GM18873 (cell line): Measurements from ENCODE around the gene PRMT9.

Source experiments
- ATAC-seq: cut with Tn5 transposase; IDR thresholded peaks from one replicate; pipeline ENCODE4 v1.9.1; 2021; ENCODE audit warnings: mild to moderate bottlenecking, moderate library complexity, moderate number of reproducible peaks; ENCODE audit not compliant: unreplicated experiment, low FRiP score

The PRMT9 gene

DNA sequence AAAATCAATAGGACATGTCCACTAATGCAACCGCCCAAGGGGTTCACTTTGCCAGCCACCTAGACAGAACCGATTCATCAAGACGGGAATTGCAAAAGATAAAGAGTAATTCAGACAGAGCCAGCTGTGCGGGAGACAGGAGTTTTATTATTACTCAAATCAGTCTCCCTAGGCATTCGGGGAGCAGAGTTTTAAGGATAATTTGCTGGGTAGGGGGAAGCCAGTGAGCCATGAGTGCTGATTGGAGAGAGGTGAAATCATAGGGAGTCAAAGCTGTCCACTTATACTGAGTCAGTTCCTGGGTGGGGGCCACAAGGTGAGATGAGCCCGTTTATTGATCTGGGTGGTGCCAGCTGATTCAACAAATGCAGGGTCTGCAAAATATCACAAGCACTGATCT lies 58.2 kb downstream of the PRMT9 start:
- no peak for ATAC-seq

- ATAC-seq: no peak
Measured at GRCh38 chr4:147620315-147620714, 63.6 kb downstream of the PRMT9 start.

GRCh38 chr4:147617841-147618691 lies 65.9 kb downstream of the PRMT9 start:
- no peak for ATAC-seq

DNA sequence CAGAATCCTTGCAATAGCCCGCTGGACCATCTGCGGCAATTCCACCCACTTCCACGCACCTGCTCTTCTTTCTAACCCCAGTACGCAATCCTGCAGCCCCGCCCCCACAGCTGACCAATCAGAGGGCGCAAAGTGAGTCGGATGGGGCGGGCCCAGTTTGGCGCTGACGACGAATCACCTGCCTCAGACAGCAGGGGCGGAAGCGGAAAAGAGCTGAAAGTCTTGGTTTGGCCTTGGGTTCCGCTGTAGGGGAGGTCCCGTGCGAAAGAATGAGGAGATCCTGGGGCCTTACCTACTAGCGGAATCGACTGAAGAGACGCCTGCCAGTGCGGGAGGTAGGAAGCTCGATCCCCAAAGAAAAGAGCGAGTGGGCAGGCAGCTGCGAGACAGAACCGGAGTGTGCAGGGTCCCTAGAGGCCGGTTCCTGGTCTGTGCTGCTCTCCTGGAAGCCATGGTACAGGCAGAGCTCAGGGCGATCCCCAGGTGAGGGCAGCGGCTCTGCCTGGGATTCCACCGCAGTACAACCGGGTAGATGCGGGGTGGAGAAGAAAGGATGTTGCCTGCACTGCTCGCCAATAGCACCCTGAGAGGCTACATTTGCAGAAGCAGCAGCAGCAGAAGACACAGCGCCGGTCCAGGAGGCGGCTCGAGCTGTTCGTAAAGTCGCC lies 66.7 kb downstream of the PRMT9 start, which contains the start of gene TMEM184C:
Gene TMEM184C (plus strand): TSS at position 225 of the 668 bp plus-strand sequence. CDS start 560 bp downstream, outside the sequence.
- peak; percentile 100 for ATAC-seq

DNA sequence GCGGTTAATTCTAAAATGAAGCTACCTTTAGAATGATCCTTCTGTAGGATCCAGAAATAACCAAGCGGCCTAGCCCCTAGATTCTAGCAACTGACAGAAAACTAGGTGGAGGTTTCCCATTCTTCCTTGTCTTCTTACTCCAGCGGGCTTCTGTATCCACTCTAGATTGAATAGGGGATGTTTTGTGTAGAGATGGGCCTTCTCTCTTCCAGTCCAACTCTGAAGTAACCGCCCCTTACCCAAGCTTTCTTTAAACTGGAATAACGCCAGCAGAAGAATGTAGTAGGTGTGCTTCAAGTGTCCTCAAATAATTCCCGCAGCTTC lies 67.2 kb downstream of the PRMT9 start:
- peak; percentile 1 for ATAC-seq

DNA sequence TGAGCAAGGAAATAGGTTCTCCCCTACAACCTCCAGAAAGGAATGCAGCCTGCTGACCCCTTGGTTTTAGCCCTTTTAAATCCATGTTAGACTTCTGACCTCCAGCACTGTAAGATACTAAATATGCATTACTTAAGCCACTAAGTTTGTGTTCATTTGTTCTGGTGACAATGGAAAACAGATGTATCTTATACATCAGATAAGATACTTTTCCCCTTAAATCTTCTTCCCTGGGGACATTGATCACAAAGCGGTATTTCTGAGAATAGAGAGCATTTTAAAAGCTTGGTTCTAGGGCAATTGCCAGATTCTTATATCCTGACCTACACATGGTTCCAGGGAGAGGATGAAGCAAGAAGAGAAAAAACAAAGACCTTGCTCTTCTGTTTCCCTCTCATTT lies 73.3 kb downstream of the PRMT9 start:
- no peak for ATAC-seq

DNA sequence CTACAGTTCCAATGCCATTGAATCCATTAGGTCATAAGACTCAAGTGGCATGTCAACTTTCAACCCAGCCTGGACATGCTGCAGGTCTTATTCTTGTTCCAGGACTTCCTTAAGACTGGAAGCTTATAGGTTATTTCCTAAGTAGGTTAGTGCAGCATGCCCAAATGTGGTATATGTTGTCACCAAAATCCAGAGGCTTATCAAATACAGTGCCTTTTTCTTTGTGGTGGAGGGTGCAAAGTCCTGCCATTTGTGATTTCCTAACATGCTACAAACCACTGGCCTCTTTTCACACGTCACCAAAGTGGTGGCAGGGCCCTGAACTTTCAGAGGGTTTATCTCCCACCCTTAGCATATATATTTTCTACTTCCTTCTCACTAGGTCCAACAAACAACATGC lies 76.5 kb downstream of the PRMT9 start:
- ATAC-seq: no peak

DNA sequence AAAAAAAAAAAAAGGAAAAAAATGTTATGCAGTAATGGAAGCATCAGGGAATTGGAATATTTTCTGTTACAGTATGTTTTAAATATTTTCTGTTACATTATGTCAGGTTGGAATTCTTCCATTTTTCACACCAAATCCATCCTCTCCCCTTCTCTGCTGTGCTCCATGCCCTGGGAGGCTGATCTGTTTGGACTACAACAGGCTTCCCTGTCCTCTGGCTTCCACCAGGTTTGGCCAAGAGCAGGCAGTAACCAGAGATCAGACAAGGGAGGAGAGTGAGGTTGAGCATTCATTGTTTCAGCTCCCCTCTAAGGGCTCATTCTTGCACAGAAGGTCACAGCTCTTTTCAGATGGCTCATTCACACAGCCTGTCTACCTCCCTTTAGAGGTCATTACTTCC lies 78.5 kb downstream of the PRMT9 start:
- no peak for ATAC-seq

GRCh38 chr4:147599769-147600168 lies 84.2 kb downstream of the PRMT9 start:
- ATAC-seq: no peak

DNA sequence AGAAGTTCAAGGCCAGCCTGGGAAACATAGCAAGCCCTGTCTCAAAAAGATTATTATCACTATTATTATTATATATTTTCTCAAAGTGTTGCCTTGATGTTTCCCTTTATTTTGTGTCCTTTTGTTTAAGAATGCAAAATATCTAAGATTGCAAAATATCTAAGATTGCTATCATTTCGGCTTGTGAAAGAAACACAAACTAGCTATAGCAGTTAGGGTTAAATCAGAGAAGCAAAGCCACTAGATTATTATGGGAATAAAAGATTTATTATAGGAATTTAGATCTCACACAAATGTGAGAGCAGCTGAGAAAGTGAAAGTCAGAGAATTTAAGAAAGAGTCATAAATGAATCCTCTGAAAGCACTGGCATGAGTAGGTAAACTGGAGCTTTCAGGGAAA lies 84.8 kb downstream of the PRMT9 start:
- no peak for ATAC-seq

DNA sequence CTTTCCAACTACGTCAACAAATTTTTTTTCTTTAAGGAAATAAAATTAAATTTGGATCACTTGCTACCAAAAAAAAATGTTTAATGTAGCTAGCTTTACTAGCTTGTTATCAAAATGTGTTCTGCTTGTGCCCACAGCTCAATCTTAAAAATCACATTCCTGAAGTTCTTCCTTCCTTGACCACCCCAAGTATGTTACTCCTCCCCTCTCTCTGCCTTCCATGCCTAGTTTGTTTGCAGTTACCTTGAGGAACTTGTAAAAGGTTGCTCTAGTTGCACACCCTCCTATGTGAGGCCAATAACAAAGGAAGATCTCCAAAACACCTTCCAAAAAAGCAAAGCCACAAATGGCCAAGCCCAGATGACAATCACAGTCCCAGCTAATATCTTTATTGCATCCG lies 86.4 kb downstream of the PRMT9 start:
- no peak for ATAC-seq

GRCh38 chr4:147596981-147597380 lies 87.0 kb downstream of the PRMT9 start:
- ATAC-seq: no peak

- ATAC-seq: no peak
Measured at GRCh38 chr4:147596377-147596776, 87.6 kb downstream of the PRMT9 start.

DNA sequence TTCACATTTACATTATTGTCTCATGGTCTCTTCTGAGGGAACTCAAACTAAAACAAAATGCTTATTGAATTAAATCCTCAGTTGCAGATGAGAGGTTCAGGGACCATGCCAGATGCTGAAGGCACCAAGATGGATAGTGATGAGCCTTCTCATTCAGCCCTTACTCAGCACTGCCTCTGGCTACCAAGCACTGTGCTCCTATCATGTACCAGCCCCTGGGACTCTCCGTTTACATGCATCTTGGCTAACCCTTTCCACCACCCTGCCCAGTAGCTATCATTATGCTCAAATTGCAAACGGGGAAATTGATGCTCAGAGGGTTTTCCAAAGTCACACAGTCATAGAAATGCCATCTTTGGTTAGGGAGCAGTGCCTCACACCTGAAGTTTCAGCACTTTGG lies 89.4 kb downstream of the PRMT9 start:
- ATAC-seq: no peak

DNA sequence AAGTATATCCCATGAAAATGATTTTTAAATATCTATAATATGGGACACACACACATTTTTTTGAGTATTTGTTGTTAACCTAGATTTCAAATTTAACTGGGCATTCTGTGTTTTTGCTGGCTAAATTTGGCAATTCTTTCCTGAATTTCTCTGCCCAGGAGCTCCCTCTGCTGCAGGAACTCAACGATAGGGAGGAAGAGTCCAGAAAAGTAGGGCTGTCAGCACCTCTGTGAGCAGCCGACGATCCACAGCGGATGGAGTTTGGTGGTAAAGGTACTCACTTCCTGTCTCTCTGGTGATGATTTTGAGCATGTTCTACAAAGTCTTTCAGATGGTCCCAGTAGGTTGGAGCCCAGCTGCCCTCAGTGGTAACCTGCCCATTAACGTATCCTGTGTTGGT lies 89.9 kb downstream of the PRMT9 start:
- ATAC-seq: no peak

DNA sequence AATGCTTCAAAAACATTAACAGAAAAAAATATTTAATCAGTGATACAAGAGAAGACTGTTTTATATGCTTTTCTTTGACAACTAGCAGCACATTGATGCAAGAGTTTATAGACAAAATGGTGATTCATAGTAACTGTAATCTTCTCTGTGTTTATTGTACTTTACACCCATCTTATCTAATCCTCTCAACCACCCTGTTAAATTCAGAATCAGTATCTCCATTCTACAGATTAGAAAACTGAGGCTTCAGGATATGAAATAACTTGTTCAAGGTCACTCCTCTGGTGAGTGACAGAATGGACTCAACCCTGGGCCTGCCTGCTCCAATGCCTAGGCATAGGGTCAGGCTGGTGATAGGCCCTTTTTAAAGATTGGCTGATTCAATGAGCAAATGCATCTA lies 92.9 kb downstream of the PRMT9 start:
- ATAC-seq: no peak

- no peak for ATAC-seq
Measured at GRCh38 chr4:147590249-147590920, 93.6 kb downstream of the PRMT9 start.

- no peak for ATAC-seq
Measured at GRCh38 chr4:147589586-147589985, 94.4 kb downstream of the PRMT9 start.
